Activated CD4-positive, CD25-positive, alpha-beta regulatory T cell treated with anti-CD3 and anti-CD28 coated beads, Interleukin-2, amount 50 U/mL, for 72 hours (primary cell): ENCODE data around the gene LIN52.

Source experiments
- DNase-seq: peaks from one replicate; pipeline ENCODE4 v3.0.0; 2021

LIN52 gene

GRCh38 chr14:74239848-74240793 lies 155.4 kb downstream of the LIN52 start:
- no peak for DNase-seq

GRCh38 chr14:74240794-74241651 lies 156.3 kb downstream of the LIN52 start:
- DNase-seq = no peak

- no peak for DNase-seq
Measured at GRCh38 chr14:74241652-74242017, 156.9 kb downstream of the LIN52 start.

- DNase-seq = no peak
Measured at GRCh38 chr14:74242021-74242779, 157.4 kb downstream of the LIN52 start.

- DNase-seq = no peak
Measured at GRCh38 chr14:74242780-74243042, 158.0 kb downstream of the LIN52 start.

- DNase-seq = no peak
Measured at GRCh38 chr14:74243051-74243450, 158.3 kb downstream of the LIN52 start.

- no peak for DNase-seq
Measured at GRCh38 chr14:74244115-74244514, 159.4 kb downstream of the LIN52 start.

GRCh38 chr14:74245292-74245691 lies 160.5 kb downstream of the LIN52 start:
- DNase-seq = no peak

GRCh38 chr14:74246542-74246941 lies 161.8 kb downstream of the LIN52 start:
- no peak for DNase-seq

GRCh38 chr14:74248017-74248416 lies 163.3 kb downstream of the LIN52 start:
- no peak for DNase-seq

GRCh38 chr14:74249433-74250375 lies 164.9 kb downstream of the LIN52 start:
- no peak for DNase-seq
